BLaER1 treated with 17β-estradiol and CSF1 and Interleukin-3, amounts not matched to agents 10 nM and 100 nM (cell line): ENCODE results near the gene DIP2B.

Experiments used
- H3K27ac ChIP-seq, 11 experiments: shearing (Covaris generic); formaldehyde crosslinking; 2 replicates each; pipeline ENCODE4 v1.8.1; 2022
- H3K27me3 ChIP-seq, 11 experiments: shearing (Covaris generic); formaldehyde crosslinking; 2 replicates each; pipeline ENCODE4 v1.8.1; 2022
- H3K36me3 ChIP-seq, 11 experiments: shearing (Covaris generic); formaldehyde crosslinking; 2 replicates each; pipeline ENCODE4 v1.8.1; 2022
- H3K4me1 ChIP-seq, 10 experiments: shearing (Covaris generic); formaldehyde crosslinking; 2 replicates each; pipeline ENCODE4 v1.8.1; 2022
- H3K4me2 ChIP-seq, 11 experiments: shearing (Covaris generic); formaldehyde crosslinking; 2 replicates each; pipeline ENCODE4 v1.8.1; 2022
- H3K4me3 ChIP-seq, 10 experiments: shearing (Covaris generic); formaldehyde crosslinking; 2 replicates each; pipeline ENCODE4 v1.8.1; 2022
- H3K9ac ChIP-seq, 11 experiments: shearing (Covaris generic); formaldehyde crosslinking; 2 replicates each; pipeline ENCODE4 v1.8.1; 2022
- H3K9me3 ChIP-seq, 11 experiments: shearing (Covaris generic); formaldehyde crosslinking; replicated peaks in 1 of 11; 2 replicates each; pipeline ENCODE4 v1.8.1; 2022
- H4K20me1 ChIP-seq, 11 experiments: shearing (Covaris generic); formaldehyde crosslinking; 2 replicates each; pipeline ENCODE4 v1.8.1; 2022
- Cebpa-rat ChIP-seq, 11 experiments: shearing (Covaris generic); IDR thresholded peaks; 2 replicates each; pipeline ENCODE4 v1.8.1; 2022

The DIP2B gene

DNA sequence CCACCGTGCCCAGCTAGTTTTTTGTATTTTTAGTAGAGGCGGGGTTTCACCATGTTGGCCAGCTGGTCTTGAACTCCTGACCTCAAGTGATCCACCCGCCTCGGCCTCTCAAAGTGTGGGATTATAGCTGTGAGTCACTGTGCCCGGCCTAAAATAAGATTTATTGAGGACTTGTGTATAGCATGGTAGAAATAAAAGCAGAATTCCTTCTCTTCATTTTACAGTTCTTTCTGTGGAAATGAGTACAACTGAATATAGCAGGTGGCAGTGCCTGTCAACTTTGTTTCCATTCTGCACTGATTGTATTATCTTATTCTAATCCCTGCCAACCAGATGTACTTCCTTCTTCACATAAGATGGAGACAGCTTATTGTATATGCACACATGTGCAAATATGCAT, 41.0 kb downstream of the DIP2B start:
- Histone ChIP-seq H3K4me3 (no peak overlapping the region), H3K4me2 (peak overlapping the region in 5 of 11 experiments; percentile 28 to 67 (median 44); a peak in 9 of 22 replicates), H3K9me3 (peaks cover 0 to 5% (median 2%) of the 10 kb centered on the region in 11 experiments; a peak in 9 of 22 replicates), H3K27me3 (no peaks in the 10 kb centered on the region), H3K4me1 (peaks cover 0 to 90% (median 19%) of the 10 kb centered on the region in 10 experiments; a peak in 11 of 20 replicates), H4K20me1 (peaks cover 0 to 96% (median 61%) of the 10 kb centered on the region in 11 experiments; a peak in 18 of 22 replicates), H3K36me3 (peaks cover 8 to 57% (median 33%) of the 10 kb centered on the region in 11 experiments; a peak in 18 of 22 replicates), H3K9ac (no peak overlapping the region; a peak in 1 of 22 replicates), H3K27ac (peak overlapping the region in 3 of 11 experiments; percentile 7 to 24 (median 17); a peak in 2 of 22 replicates)
- TF ChIP-seq Cebpa-rat (IDR thresholded peaks at IDR 0.05) = no peak

DNA sequence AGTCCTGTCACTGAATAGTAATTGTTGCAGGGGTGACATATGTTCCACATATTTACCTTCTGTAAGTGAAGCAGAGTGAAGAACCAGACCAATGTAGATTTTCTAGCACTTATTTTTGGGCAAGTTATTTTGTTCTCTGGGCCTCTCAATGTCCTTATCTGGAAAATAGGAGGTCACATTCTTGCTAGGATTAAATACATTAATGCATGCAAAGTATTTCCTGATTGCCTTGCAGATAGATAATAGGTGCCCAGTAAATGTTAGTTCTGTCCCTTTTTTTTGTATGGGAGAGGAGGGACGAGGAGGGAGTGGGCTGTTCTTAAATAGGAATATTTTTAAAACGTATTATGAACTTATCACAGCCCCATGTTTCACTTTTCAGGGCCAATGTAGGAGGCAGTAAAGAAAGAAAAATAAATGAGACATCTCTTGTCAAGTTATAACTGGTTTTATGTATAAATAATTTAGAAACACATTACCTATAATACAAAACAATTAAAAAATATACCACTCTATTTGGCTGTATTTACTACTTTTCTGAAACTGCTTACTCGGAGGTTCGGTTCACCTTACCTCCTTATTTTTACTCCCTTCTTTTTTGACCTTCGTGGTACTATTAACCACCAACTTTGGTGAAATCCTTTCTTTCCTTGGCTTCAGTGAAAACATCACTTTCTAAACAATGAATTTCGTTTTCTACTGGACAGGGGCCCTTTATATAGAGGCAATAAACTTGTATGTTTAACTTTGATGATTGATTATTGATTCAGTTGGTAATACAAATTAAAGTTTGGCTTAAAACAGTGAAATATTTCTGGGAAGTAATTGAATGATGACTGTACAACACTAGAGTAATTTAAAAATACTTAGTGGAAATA, 41.9 kb downstream of the DIP2B start:
- Histone ChIP-seq H3K4me3 (no peak overlapping the region), H3K9me3 (peaks cover 0 to 14% (median 11%) of the 10 kb centered on the region in 11 experiments; a peak in 17 of 22 replicates), H4K20me1 (peaks cover 0 to 95% (median 66%) of the 10 kb centered on the region in 11 experiments; a peak in 18 of 22 replicates), H3K27me3 (no peaks in the 10 kb centered on the region), H3K4me2 (peak overlapping the region in 3 of 11 experiments; percentile 44 to 67 (median 66); a peak in 3 of 22 replicates), H3K36me3 (peaks cover 8 to 60% (median 41%) of the 10 kb centered on the region in 11 experiments; a peak in 20 of 22 replicates), H3K9ac (no peak overlapping the region), H3K27ac (no peak overlapping the region), H3K4me1 (peaks cover 0 to 90% (median 23%) of the 10 kb centered on the region in 10 experiments; a peak in 11 of 20 replicates)
- TF ChIP-seq Cebpa-rat (IDR thresholded peaks at IDR 0.05) = no peak

DNA sequence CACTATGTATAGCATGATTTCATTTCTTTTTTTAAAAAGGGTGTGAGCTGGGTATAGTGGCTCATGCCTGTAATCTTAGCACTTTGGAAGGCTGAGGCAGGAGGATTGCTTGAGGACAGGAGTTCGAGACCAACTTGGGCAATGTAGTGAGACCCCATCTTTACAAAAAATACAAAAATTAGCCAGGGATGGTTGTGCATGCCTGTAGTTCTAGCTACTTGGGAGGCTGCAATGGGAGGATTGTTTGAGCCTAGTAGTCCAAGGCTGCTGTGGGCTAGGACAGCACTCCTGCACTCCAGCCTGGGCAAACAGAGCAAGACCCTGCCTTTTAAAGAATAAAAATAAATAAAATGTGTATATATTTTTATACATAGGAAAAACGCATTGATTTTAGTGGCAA, 43.0 kb downstream of the DIP2B start:
- Histone ChIP-seq H3K27ac (no peak overlapping the region), H3K4me1 (peaks cover 0 to 88% (median 23%) of the 10 kb centered on the region in 10 experiments; a peak in 11 of 20 replicates), H3K27me3 (no peaks in the 10 kb centered on the region), H3K36me3 (peaks cover 7 to 58% (median 44%) of the 10 kb centered on the region in 11 experiments; a peak in 20 of 22 replicates), H3K4me3 (no peak overlapping the region), H3K9ac (no peak overlapping the region), H3K9me3 (peaks cover 0 to 24% (median 20%) of the 10 kb centered on the region in 11 experiments; a peak in 19 of 22 replicates), H4K20me1 (peaks cover 0 to 94% (median 56%) of the 10 kb centered on the region in 11 experiments; a peak in 18 of 22 replicates), H3K4me2 (no peak overlapping the region)
- TF ChIP-seq Cebpa-rat (IDR thresholded peaks at IDR 0.05) = no peak

DNA sequence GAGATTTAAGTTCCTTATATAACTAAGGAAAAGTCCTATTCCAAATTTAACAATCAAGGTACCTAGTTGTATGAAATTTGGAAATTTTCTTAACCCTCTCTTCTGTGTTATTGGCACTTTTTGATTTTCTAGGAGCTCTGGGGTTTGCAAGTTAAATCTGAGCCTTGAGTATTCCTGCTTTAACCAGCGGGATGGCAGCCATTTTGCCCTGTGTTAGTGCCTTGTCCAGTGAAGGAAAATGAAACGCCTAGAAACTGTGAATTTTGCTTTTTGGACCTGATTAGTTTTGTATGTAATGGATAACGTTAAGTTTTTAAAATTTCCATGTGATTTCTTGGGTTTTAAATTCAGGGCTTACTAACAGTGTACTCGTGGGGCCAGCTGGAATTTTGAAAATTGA, 45.1 kb downstream of the DIP2B start:
- H3K36me3 ChIP-seq = peaks cover 9 to 56% (median 36%) of the 10 kb centered on the region in 11 experiments; a peak in 20 of 22 replicates
- peak overlapping the region in 4 of 11 experiments; percentile 39 to 65 (median 46); a peak in 7 of 22 replicates for H3K4me2 ChIP-seq
- H4K20me1 ChIP-seq = peaks cover 0 to 95% (median 56%) of the 10 kb centered on the region in 11 experiments; a peak in 19 of 22 replicates
- no peak overlapping the region for H3K9ac ChIP-seq
- peaks cover 0 to 88% (median 22%) of the 10 kb centered on the region in 10 experiments; a peak in 11 of 20 replicates for H3K4me1 ChIP-seq
- no peak for TF ChIP-seq Cebpa-rat (IDR thresholded peaks at IDR 0.05)
- H3K27ac ChIP-seq = peak overlapping the region in 3 of 11 experiments; percentile 26 to 47 (median 44); a peak in 5 of 22 replicates
- H3K4me3 ChIP-seq = no peak overlapping the region
- H3K9me3 ChIP-seq = peaks cover 0 to 26% (median 20%) of the 10 kb centered on the region in 11 experiments; a peak in 19 of 22 replicates
- no peaks in the 10 kb centered on the region for H3K27me3 ChIP-seq

DNA sequence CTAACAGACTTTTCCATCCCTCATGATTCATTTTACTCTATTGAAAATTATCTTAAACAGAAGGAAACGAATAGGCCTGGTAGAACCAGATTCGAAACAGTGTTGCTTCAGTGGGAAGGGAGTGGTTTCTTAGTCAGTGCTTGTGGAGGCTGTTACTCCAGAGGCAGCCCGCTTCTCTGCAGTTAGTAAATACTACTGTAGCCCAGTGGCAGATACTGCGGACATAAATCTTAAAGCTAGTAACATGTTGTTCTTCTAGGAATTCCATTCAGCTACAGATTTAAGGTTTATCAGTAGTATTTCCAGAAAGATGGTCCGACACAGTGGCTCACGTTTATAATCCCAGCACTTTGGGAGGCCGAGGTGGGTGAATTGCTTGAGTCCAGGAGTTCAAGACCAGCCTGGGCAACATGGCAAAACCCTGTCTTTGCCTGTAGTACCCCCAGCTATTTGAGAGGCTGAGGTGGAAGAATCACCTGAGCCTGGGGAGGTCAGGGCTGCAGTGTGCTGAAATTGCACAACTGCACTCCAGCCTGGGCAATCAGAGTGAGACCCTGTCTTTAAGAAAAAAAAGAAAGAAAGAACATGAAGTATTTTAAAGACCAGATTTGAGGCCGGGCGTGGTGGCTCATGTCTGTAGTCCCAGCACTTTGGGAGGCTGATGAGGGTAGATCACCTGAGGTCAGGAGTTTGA, 45.9 kb downstream of the DIP2B start:
- Histone ChIP-seq H3K27ac (peak overlapping the region in 4 of 11 experiments; percentile 26 to 47 (median 35); a peak in 6 of 22 replicates), H3K9ac (peak overlapping the region in 1 of 11 experiments; percentile 25; a peak in 1 of 22 replicates), H3K36me3 (peaks cover 9 to 62% (median 36%) of the 10 kb centered on the region in 11 experiments; a peak in 20 of 22 replicates), H3K4me2 (peak overlapping the region in 4 of 11 experiments; percentile 39 to 65 (median 46); a peak in 8 of 22 replicates), H3K9me3 (peaks cover 0 to 26% (median 20%) of the 10 kb centered on the region in 11 experiments; a peak in 19 of 22 replicates), H3K4me1 (peaks cover 0 to 88% (median 20%) of the 10 kb centered on the region in 10 experiments; a peak in 11 of 20 replicates), H3K27me3 (no peaks in the 10 kb centered on the region), H4K20me1 (peaks cover 5 to 98% (median 59%) of the 10 kb centered on the region in 11 experiments; a peak in 19 of 22 replicates), H3K4me3 (no peak overlapping the region)
- no peak for TF ChIP-seq Cebpa-rat (IDR thresholded peaks at IDR 0.05)

DNA sequence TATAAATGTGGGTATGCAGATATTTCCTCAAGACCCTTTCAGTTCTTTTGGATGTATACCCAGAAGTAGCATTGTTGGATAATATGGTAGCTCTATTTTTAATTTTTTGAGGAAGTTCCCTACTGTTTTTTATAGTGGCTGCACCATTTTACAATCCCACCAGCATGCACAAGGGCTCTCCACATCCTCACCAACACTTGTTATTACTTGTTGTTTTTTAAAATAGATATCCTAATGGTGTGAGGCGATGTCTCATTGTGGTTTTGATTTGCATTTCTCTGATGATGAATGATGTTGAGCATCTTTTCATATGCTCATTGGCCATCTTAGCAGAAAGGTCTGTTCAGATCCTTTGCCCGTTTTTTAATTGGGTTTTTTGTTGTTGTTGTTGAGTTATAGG, 47.1 kb downstream of the DIP2B start:
- Histone ChIP-seq H3K36me3 (peaks cover 14 to 67% (median 42%) of the 10 kb centered on the region in 11 experiments; a peak in 20 of 22 replicates), H3K4me3 (no peak overlapping the region), H3K4me2 (peak overlapping the region in 4 of 11 experiments; percentile 15 to 65 (median 40); a peak in 6 of 22 replicates), H3K4me1 (peaks cover 0 to 88% (median 17%) of the 10 kb centered on the region in 10 experiments; a peak in 9 of 20 replicates), H4K20me1 (peaks cover 5 to 98% (median 59%) of the 10 kb centered on the region in 11 experiments; a peak in 16 of 22 replicates), H3K9me3 (peaks cover 0 to 26% (median 20%) of the 10 kb centered on the region in 11 experiments; a peak in 19 of 22 replicates), H3K27ac (peak overlapping the region in 2 of 11 experiments; percentile 44 to 47; a peak in 3 of 22 replicates), H3K9ac (no peak overlapping the region), H3K27me3 (no peaks in the 10 kb centered on the region)
- no peak for TF ChIP-seq Cebpa-rat (IDR thresholded peaks at IDR 0.05)

- peaks cover 18 to 85% (median 68%) of the 10 kb centered on the region in 11 experiments; a peak in 20 of 22 replicates for H3K36me3 ChIP-seq
- no peak for TF ChIP-seq Cebpa-rat (IDR thresholded peaks at IDR 0.05)
- peaks cover 9 to 99% (median 56%) of the 10 kb centered on the region in 11 experiments; a peak in 15 of 22 replicates for H4K20me1 ChIP-seq
- H3K4me2 ChIP-seq = peak overlapping the region in 4 of 11 experiments; percentile 2 to 17 (median 6); a peak in 5 of 22 replicates
- H3K4me3 ChIP-seq = no peak overlapping the region
- H3K4me1 ChIP-seq = peaks cover 0 to 97% (median 28%) of the 10 kb centered on the region in 10 experiments; a peak in 10 of 20 replicates
- H3K27ac ChIP-seq = no peak overlapping the region; a peak in 1 of 22 replicates
- no peak overlapping the region for H3K9ac ChIP-seq
- H3K9me3 ChIP-seq = peaks cover 0 to 26% (median 20%) of the 10 kb centered on the region in 11 experiments; a peak in 19 of 22 replicates
- H3K27me3 ChIP-seq = no peaks in the 10 kb centered on the region
Measured at GRCh38 chr12:50554651-50555050, 49.9 kb downstream of the DIP2B start.
